Esophagus squamous epithelium (tissue), 5 donors: ENCODE measurements around the gene WDFY1. TPM values are rescaled to one million over a fixed set of nuclear protein-coding genes. Genes with fewer than 3 reads are reported as not detected.

Experiments used
- DNase-seq: peaks from one replicate; lab custom pipeline; 2025; lab: John Stamatoyannopoulos, UW
- H3K27ac ChIP-seq, 4 donors: fragments of 200-600 bp; sonication (generic); one replicate each; pipeline ENCODE4 v1.5.1; 2016 to 2019; ENCODE audit warnings: mild to moderate bottlenecking in 1 of 4
- H3K27me3 ChIP-seq, 4 donors: fragments of 200-600 bp; sonication (generic); 1 replicate in 3 of 4; 2 replicates in 1 of 4; pipeline versions ENCODE4 v1.5.1 to v1.6.0; 2017 to 2021; ENCODE audit warnings: antibody characterized with exemption in 1 of 4
- H3K36me3 ChIP-seq, 3 donors: fragments of 200-600 bp; sonication (generic); one replicate each; pipeline ENCODE4 v1.5.1; 2016 to 2019
- H3K4me1 ChIP-seq, 3 donors: fragments of 200-600 bp; sonication (generic); one replicate each; pipeline ENCODE4 v1.5.1; 2017 to 2019
- H3K4me3 ChIP-seq, 4 donors: fragments of 200-600 bp; sonication (generic); 1 replicate in 3 of 4; 2 replicates in 1 of 4; pipeline ENCODE4 v1.5.1; 2016 to 2019; ENCODE audit warnings: mild to moderate bottlenecking in 2 of 4, moderate library complexity in 1 of 4
- H3K9me3 ChIP-seq, 3 donors: fragments of 200-600 bp; sonication (generic); one replicate each; pipeline ENCODE4 v1.5.1; 2016 to 2019
- CTCF ChIP-seq, 6 experiments: fragments of 450-650 bp in 4 of 6; fragments of 200-600 bp in 2 of 6; sonication (generic) in 2 of 6; IDR thresholded peaks; one replicate each; pipeline ENCODE4 v1.5.1; 2016 to 2019; ENCODE audit warnings: antibody characterized with exemption in 6 of 6, mild to moderate bottlenecking in 4 of 6, moderate library complexity in 4 of 6
- POLR2A ChIP-seq, 4 donors: fragments of 450-650 bp; IDR thresholded peaks; one replicate each; pipeline ENCODE4 v1.6.1; 2017; ENCODE audit warnings: antibody characterized with exemption in 4 of 4, mild to moderate bottlenecking in 4 of 4, moderate library complexity in 3 of 4
- WGBS, 2 donors: methylation state at CpG; one replicate each; pipeline ENCODE4 v1.1.5; 2018; 5-methylcytosine and 5-hydroxymethylcytosine counted together
- intact Hi-C: fragments of 100-400 bp; cut with DNase I; formaldehyde crosslinking; loops from one replicate; pipeline ENCODE4 v1.15.0; 2022
- total RNA-seq, 4 donors: library from RNA; depleted of rRNA; stranded (reverse); fragments of >200 nt; gene quantifications; one replicate each; pipeline ENCODE4 v1.1.0, GENCODE V29; 2016
- donor health status: DM: yes; HTN: yes; CAD: no.

The WDFY1 gene
- total RNA-seq, 4 donors from 2014 or later: 13.8 to 36.4 (median 21.3) TPM

GRCh38 chr2:223832241-223832903, 112.8 kb downstream of the WDFY1 start:
- Histone ChIP-seq H3K27ac (no peak overlapping the region), H3K4me1 (peaks cover 0 to 21% (median 10%) of the 10 kb centered on the region in 3 donors), H3K27me3 (no peaks in the 10 kb centered on the region), H3K9me3 (no peaks in the 10 kb centered on the region), H3K4me3 (no peak overlapping the region), H3K36me3 (no peaks in the 10 kb centered on the region)
- 61 to 65% methylated on average over 8 of the region's 8 CpGs for WGBS, 2 donors
- intact Hi-C loops: no loop called here
- no peak for TF ChIP-seq POLR2A (IDR thresholded peaks at IDR 0.05)
- no peak for TF ChIP-seq CTCF (IDR thresholded peaks at IDR 0.05)
- no peak for DNase-seq

GRCh38 chr2:223829128-223829527, 116.0 kb downstream of the WDFY1 start:
- Histone ChIP-seq H3K27ac (no peak overlapping the region), H3K9me3 (no peaks in the 10 kb centered on the region), H3K36me3 (no peaks in the 10 kb centered on the region), H3K4me1 (no peaks in the 10 kb centered on the region), H3K27me3 (no peaks in the 10 kb centered on the region), H3K4me3 (no peak overlapping the region)
- TF ChIP-seq POLR2A (IDR thresholded peaks at IDR 0.05): no peak
- TF ChIP-seq CTCF (IDR thresholded peaks at IDR 0.05): no peak
- 91 to 94% methylated on average over 5 of the region's 5 CpGs for WGBS, 2 donors
- DNase-seq: no peak
- intact Hi-C loops: no loop called here

GRCh38 chr2:223828314-223828713, 116.8 kb downstream of the WDFY1 start:
- no peaks in the 10 kb centered on the region for H3K9me3 ChIP-seq
- no peak for DNase-seq
- no peak overlapping the region for H3K27ac ChIP-seq
- intact Hi-C loops: no loop called here
- no peaks in the 10 kb centered on the region for H3K4me1 ChIP-seq
- H3K4me3 ChIP-seq: no peak overlapping the region
- TF ChIP-seq CTCF (IDR thresholded peaks at IDR 0.05) (no peak), POLR2A (IDR thresholded peaks at IDR 0.05) (no peak)
- no peaks in the 10 kb centered on the region for H3K27me3 ChIP-seq
- WGBS, 2 donors: 88 to 91% methylated on average over 6 of the region's 6 CpGs
- H3K36me3 ChIP-seq: no peaks in the 10 kb centered on the region

DNA sequence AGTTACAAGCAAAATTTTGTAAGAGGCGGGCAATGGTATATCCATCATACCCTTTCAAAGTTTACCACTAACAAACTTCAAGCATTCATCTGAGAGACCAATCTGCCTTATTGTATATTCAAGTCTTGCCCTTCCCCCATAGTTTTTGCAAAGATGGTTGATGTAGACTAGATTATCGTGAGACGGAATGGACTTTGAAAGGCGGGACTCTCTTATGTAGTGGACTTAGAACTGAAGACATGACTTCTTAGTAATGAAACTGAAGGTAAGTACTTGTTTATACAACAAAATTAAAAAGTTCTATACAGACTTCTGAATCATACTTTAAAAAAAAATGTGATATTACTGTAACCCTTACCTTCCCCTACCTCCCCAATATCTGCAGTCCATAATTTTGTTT, 118.1 kb downstream of the WDFY1 start:
- H3K9me3 ChIP-seq: no peaks in the 10 kb centered on the region
- intact Hi-C loops: no loop called here
- WGBS, 2 donors: 48 to 60% methylated on average over 4 of the region's 4 CpGs

More for the DNA sequence above, 118.1 kb downstream of the WDFY1 start:
- TF ChIP-seq CTCF (IDR thresholded peaks at IDR 0.05) (no peak), POLR2A (IDR thresholded peaks at IDR 0.05) (no peak)
- no peaks in the 10 kb centered on the region for H3K36me3 ChIP-seq
- no peak overlapping the region for H3K4me3 ChIP-seq
- no peaks in the 10 kb centered on the region for H3K4me1 ChIP-seq
- no peaks in the 10 kb centered on the region for H3K27me3 ChIP-seq
- no peak overlapping the region for H3K27ac ChIP-seq
- DNase-seq: no peak

Other genes starting within 250 kb of the WDFY1 start
- 10 to 100 TPM; 11.3 to 27.4 (median 15.6) TPM for gene AP1S3, start 107.8 kb downstream of the WDFY1 start, total RNA-seq
- gene MRPL44, start 12.1 kb upstream of the WDFY1 start, total RNA-seq: 10 to 100 TPM; 18.5 to 35.6 (median 23.5) TPM
- gene SERPINE2, start 94.0 kb upstream of the WDFY1 start, total RNA-seq: 10 to 100 TPM; 18.3 to 43.8 (median 22.1) TPM